BJ (cell line): ENCODE measurements around the gene SBK1. TPM values are rescaled to one million over a fixed set of nuclear protein-coding genes. Genes with fewer than 3 reads are reported as not detected.

Experiments
- CTCF ChIA-PET: fragments of 350-600 bp; formaldehyde crosslinking; extraction: SDS; loops from one replicate; lab custom pipeline; 2021; ENCODE audit warnings: antibody characterized with exemption, inconsistent platforms; lab: Yijun Ruan, JAX
- POLR2A ChIA-PET: fragments of 300-600 bp; sonication (Branson Sonifier 250); formaldehyde crosslinking; extraction: SDS; loops from one replicate; lab custom pipeline; 2021; ENCODE audit warnings: antibody characterized with exemption; lab: Charles Lee
- DNase-seq: peaks from one replicate; pipeline ENCODE4 v3.0.0-alpha.2; 2011; ENCODE audit warnings: low read depth
- H3K27me3 ChIP-seq: 2 replicates; pipeline ENCODE4 v1.6.0; 2011; ENCODE audit warnings: low read length; ENCODE audit not compliant: control insufficient read depth, insufficient read depth
- H3K36me3 ChIP-seq: 2 replicates; pipeline ENCODE4 v1.5.1; 2011; ENCODE audit warnings: low read length; ENCODE audit not compliant: control insufficient read depth, insufficient read depth
- H3K4me3 ChIP-seq: 2 replicates; pipeline ENCODE4 v1.5.1; 2011; ENCODE audit warnings: low read depth, mild to moderate bottlenecking, control low read depth, low read length
- polyA plus RNA-seq: library from polyadenylated mRNA; depleted of rRNA; stranded (reverse); fragments of >200 nt; gene quantifications from 2 replicates; pipeline ENCODE4 v1.2.3, GENCODE V29; 2011
- TF ChIP-seq, protein P1 (sequence below): IDR thresholded peaks from 2 replicates; pipeline ENCODE4 v1.5.1; 2011; ENCODE audit warnings: low read depth, mild to moderate bottlenecking, control low read depth, inconsistent platforms, low read length, moderate library complexity; ENCODE audit not compliant: insufficient read depth

SBK1 gene
- polyA plus RNA-seq, 1 experiment = 0.01 TPM

DNA sequence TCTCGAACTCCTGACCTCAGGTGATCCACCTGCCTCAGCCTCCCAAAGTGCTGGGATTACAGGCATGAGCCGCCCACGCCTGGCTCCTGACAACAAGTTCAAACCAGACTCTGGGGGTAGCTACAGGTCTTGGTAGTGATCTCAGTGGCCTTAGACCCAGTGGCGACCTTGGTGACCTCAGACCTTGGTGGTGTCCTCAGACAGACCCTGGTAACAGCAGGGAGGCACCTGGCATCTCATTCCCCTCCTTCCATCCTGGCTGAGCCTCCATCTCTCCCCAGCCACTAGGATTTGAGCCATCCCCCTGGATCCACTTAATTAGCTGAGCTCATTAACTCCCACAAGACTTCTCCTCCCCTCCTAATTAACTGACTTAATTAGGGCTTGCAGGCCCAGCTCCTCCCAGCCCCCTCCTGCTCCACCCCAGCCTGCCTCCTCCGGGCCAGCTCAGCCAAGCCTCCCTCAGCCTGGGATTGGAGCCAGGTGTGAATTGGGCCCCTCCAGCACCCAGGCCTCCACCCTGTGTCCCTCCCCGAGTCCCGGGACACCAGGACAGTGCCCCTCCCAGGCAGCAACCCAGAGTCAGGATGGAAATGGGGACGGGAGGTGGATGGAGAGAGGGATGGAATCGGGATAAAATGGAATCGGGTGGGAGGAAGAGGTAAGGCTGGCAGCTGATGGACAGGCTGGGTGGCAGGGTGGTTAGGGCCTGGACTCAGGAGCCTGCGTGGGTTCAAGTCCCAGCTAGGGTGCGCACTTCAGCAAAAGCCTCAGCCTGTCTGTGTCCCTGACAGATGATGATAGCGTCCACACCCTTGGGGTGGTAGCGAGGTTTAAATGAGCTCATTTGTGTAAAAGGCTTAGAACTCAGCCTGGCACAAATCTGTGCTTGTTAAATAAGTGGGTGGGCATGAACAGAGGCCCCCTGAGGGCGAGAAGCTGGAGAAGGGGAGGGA lies 11.2 kb upstream of the SBK1 start:
- no peak for DNase-seq
- ChIA-PET CTCF (interaction anchor here (0.8 to 3.0 kb wide), 5 partner anchors 14 to 40 kb away, joined by 3 to 21 read pairs (median 5); no protein-coding TSS in a partner anchor), POLR2A (no interaction called here)
- TF ChIP-seq, protein P1, sequence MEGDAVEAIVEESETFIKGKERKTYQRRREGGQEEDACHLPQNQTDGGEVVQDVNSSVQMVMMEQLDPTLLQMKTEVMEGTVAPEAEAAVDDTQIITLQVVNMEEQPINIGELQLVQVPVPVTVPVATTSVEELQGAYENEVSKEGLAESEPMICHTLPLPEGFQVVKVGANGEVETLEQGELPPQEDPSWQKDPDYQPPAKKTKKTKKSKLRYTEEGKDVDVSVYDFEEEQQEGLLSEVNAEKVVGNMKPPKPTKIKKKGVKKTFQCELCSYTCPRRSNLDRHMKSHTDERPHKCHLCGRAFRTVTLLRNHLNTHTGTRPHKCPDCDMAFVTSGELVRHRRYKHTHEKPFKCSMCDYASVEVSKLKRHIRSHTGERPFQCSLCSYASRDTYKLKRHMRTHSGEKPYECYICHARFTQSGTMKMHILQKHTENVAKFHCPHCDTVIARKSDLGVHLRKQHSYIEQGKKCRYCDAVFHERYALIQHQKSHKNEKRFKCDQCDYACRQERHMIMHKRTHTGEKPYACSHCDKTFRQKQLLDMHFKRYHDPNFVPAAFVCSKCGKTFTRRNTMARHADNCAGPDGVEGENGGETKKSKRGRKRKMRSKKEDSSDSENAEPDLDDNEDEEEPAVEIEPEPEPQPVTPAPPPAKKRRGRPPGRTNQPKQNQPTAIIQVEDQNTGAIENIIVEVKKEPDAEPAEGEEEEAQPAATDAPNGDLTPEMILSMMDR = no peak
- Histone ChIP-seq H3K36me3 (no peaks in the 10 kb centered on the region), H3K27me3 (peaks cover 2% of the 10 kb centered on the region), H3K4me3 (no peak overlapping the region)

DNA sequence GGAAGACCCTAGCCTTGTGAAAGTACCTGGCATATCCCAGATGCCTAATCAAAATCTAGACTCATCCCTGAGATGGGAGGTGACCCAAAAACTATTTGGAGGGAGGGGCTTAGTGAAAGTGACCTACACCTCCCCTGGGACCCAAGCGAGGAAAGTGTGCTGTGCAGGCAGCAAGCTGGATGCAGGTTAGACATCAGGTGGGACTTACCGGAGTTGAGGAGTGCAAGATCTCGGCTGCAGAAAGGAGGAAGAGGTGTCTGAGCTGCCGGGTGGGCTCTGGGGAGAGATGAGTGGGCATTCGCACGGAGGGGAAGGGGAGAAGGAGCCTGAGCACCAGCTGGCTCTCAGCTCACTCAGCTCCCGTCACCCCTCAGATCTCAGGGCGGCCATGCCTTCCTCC lies 10.3 kb upstream of the SBK1 start:
- no peaks in the 10 kb centered on the region for H3K36me3 ChIP-seq
- TF ChIP-seq, protein P1 = no peak
- CTCF ChIA-PET = interaction anchor here (1.2 to 3.0 kb wide), 3 partner anchors 15 to 39 kb away, joined by 3 to 21 read pairs (median 4); no protein-coding TSS in a partner anchor
- H3K27me3 ChIP-seq = no peaks in the 10 kb centered on the region; the same call in 1 of the 2 replicates
- no peak overlapping the region for H3K4me3 ChIP-seq
- DNase-seq = no peak
- POLR2A ChIA-PET = no interaction called here

DNA sequence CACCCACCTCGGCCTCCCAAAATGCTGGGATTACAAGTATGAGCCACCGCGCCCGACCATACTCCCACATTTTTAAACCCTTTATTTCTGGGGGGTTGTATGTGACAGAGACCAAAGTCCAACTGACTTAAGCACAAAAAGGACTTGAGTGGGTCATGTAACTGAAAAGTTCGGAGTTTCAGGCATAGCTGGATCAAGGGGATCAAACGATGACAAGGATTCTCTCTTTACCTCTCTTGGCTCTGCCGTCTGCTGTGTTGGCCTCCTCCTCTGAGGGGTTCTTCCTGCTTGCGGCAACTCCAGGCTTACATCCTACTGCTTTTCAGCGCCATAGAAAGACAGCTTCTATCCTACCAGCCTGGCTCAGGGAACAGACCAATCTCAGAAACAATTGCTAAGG lies 9.2 kb upstream of the SBK1 start:
- no peak for DNase-seq
- ChIA-PET CTCF (interaction anchor here (1.3 to 3.0 kb wide), 2 partner anchors 34 to 38 kb away, joined by 4 to 21 read pairs; no protein-coding TSS in a partner anchor), POLR2A (no interaction called here)
- Histone ChIP-seq H3K27me3 (peaks cover 4% of the 10 kb centered on the region), H3K4me3 (no peak overlapping the region), H3K36me3 (no peaks in the 10 kb centered on the region)
- TF ChIP-seq, protein P1 = no peak

DNA sequence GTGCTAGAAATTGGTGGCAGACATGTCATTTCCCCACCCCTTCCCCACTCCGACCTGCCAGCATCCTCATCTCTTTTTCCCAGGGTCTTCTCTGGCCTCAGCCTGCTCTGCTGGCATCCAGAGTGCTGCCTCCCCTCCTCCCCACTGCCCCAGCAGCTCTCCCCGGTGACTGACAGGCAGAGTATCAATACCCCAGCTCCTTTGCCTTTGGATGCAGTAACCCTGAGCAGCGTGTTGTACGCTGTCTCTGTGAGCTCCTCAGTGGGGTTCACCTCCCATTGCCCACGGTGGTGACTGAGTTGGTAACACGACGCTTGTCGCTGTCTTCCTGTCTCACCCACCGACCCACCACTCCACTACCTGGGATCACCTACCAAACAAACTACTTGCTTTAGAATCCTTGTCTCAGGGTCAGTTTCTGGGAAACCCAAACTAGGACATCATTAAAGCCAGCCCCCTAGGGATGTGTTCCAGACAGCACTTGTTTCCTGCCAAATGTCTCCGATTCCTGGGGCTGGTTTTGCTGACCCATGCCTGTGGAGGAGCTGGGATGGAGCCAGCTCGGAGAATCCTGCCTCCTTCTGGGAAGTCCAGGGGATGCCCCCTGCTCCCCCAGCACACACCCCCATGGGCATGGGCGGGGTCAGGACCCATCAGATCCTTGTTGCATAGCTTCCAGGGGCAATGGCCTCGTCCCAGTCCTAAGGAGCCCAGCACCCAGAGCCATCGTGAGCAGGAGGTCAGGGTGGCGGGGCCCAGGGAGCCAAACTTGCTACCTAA lies 8.3 kb upstream of the SBK1 start:
- CTCF ChIA-PET = interaction anchor here (3.0 kb wide), 1 partner anchor 33 kb away, joined by 21 read pairs; no protein-coding TSS in a partner anchor

More for the DNA sequence above, 8.3 kb upstream of the SBK1 start:
- TF ChIP-seq, protein P1 = no peak
- Histone ChIP-seq H3K27me3 (peaks cover 8% of the 10 kb centered on the region), H3K36me3 (no peaks in the 10 kb centered on the region), H3K4me3 (no peak overlapping the region)
- DNase-seq = no peak
- POLR2A ChIA-PET = no interaction called here
